ENCODE data around the gene CARS2. TPM values are rescaled to one million over a fixed set of nuclear protein-coding genes. Genes with fewer than 3 reads are reported as not detected.
A peak's percentile ranks its signal among the peaks of the same experiment; 100 is the strongest.

Gene CARS2
- total RNA-seq, 3 donors from 2014 or later: 39.8 to 71.4 (median 56.4) TPM

GRCh38 chr13:110683921-110684320 lies 22.0 kb downstream of the CARS2 start:
- intact Hi-C loops (cut with DNase I, micrococcal nuclease): no loop called here
- no peak for ATAC-seq
- TF ChIP-seq, protein P1, sequence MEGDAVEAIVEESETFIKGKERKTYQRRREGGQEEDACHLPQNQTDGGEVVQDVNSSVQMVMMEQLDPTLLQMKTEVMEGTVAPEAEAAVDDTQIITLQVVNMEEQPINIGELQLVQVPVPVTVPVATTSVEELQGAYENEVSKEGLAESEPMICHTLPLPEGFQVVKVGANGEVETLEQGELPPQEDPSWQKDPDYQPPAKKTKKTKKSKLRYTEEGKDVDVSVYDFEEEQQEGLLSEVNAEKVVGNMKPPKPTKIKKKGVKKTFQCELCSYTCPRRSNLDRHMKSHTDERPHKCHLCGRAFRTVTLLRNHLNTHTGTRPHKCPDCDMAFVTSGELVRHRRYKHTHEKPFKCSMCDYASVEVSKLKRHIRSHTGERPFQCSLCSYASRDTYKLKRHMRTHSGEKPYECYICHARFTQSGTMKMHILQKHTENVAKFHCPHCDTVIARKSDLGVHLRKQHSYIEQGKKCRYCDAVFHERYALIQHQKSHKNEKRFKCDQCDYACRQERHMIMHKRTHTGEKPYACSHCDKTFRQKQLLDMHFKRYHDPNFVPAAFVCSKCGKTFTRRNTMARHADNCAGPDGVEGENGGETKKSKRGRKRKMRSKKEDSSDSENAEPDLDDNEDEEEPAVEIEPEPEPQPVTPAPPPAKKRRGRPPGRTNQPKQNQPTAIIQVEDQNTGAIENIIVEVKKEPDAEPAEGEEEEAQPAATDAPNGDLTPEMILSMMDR (IDR thresholded peaks at IDR 0.05): no peak
- no peaks in the 10 kb centered on the region for H3K36me3 ChIP-seq (ENCODE audit: low read depth)
- no peaks in the 10 kb centered on the region for H3K9me3 ChIP-seq
- no peak overlapping the region for H3K4me3 ChIP-seq
- no peak for DNase-seq
- H3K4me1 ChIP-seq (ENCODE audit: low read depth): no peaks in the 10 kb centered on the region

- Histone ChIP-seq H3K4me1 (ENCODE audit: low read depth) (no peaks in the 10 kb centered on the region), H3K36me3 (ENCODE audit: low read depth) (no peaks in the 10 kb centered on the region), H3K9me3 (no peaks in the 10 kb centered on the region), H3K4me3 (no peak overlapping the region)
- TF ChIP-seq, protein P1 (IDR thresholded peaks at IDR 0.05): no peak
- peak in 1 of 3 donors; percentile 18 for DNase-seq
- intact Hi-C loops (cut with DNase I, micrococcal nuclease): no loop called here
- peak; percentile 35 for ATAC-seq
These were observed 22.6 kb downstream of the CARS2 start for GRCh38 chr13:110683203-110683883.

GRCh38 chr13:110682746-110683145 lies 23.2 kb downstream of the CARS2 start:
- Histone ChIP-seq H3K9me3 (no peaks in the 10 kb centered on the region), H3K36me3 (ENCODE audit: low read depth) (no peaks in the 10 kb centered on the region), H3K4me3 (no peak overlapping the region), H3K4me1 (ENCODE audit: low read depth) (no peaks in the 10 kb centered on the region)
- intact Hi-C loops (cut with DNase I, micrococcal nuclease): no loop called here
- TF ChIP-seq, protein P1 (IDR thresholded peaks at IDR 0.05): no peak
- DNase-seq (no peak), ATAC-seq (no peak)

GRCh38 chr13:110681868-110682550 lies 23.9 kb downstream of the CARS2 start:
- no peaks in the 10 kb centered on the region for H3K4me1 ChIP-seq (ENCODE audit: low read depth)
- no peak overlapping the region for H3K4me3 ChIP-seq
- no peaks in the 10 kb centered on the region for H3K9me3 ChIP-seq
- TF ChIP-seq, protein P1 (IDR thresholded peaks at IDR 0.05): no peak
- no peaks in the 10 kb centered on the region for H3K36me3 ChIP-seq (ENCODE audit: low read depth)
- ATAC-seq: no peak
- DNase-seq: no peak
- intact Hi-C loops (cut with DNase I, micrococcal nuclease): no loop called here

GRCh38 chr13:110680852-110681251 lies 25.1 kb downstream of the CARS2 start:
- peaks cover 6% of the 10 kb centered on the region for H3K36me3 ChIP-seq (ENCODE audit: low read depth)
- ATAC-seq: no peak

More at GRCh38 chr13:110680852-110681251, 25.1 kb downstream of the CARS2 start:
- DNase-seq: no peak
- intact Hi-C loops (cut with DNase I, micrococcal nuclease): no loop called here
- Histone ChIP-seq H3K4me1 (ENCODE audit: low read depth) (no peaks in the 10 kb centered on the region), H3K9me3 (no peaks in the 10 kb centered on the region), H3K4me3 (no peak overlapping the region)
- TF ChIP-seq, protein P1 (IDR thresholded peaks at IDR 0.05): no peak

Data from mucosa of descending colon (tissue), 3 donors.